A172 (cell line): ENCODE results near the gene TPPP3. TPM values are rescaled to one million over a fixed set of nuclear protein-coding genes. Genes with fewer than 3 reads are reported as not detected.

ENCODE experiments used
- DNase-seq: peaks from one replicate; pipeline ENCODE4 v3.0.0-alpha.2; 2015; ENCODE audit warnings: low spot score
- total RNA-seq: library from RNA; depleted of rRNA; stranded (reverse); fragments of >200 nt; shearing (Covaris generic); gene quantifications from 2 replicates; pipeline ENCODE4 v1.2.3, GENCODE V29; 2014

Gene TPPP3
- total RNA-seq, 1 experiment from 2014 or later: 0.31 TPM

DNA sequence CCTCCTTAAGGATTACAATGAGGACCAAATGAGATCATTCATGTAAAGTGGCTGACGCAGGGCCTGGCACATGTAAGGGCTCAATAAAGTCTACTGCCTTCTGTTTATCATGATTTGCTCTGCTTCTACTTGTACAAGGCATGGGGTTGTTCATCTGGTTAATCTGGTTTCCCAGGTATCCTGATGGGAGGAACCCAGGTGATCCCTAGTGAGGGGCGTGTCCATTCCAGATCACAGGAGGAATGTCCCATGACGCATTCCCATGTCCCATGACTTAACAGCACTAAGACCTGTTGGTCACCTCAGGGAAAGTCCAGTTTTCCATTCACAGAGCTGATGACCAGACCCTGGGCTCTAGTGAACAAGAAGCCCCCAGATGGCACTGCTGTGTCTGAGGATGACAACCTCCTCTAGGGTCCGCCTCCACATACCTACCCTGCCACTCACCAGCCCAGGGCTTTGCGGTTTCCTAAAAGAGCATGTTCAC, 11.5 kb upstream of the TPPP3 start:
- DNase-seq: no peak

DNA sequence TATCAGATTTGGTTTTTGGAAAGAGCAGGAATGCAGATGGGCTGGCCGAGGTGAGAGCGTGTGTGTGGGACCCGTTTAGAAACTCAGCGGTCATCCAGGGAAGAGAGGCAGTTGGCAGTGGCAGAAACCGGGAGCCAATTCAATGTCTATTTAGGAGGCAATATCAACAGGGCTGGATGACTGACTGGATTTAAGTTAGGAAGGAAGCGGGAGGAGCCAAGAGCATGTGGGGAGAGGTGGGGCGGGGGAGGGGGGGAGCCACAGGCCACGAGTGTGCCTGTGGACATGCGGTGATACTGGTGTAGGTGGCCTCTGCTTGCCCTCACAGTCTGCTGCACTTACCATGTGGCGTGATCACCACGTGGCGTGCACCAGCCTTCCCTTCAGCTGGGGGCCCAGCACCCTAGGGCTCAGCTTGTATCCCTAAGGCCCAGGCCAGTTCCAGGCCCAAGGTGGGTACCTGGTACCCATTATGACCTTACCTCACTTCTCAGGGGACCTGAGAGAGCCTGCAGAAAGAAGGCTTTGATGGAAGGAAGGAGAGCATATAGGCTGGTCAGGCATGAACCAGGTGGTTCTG, 10.8 kb upstream of the TPPP3 start:
- DNase-seq: no peak

DNA sequence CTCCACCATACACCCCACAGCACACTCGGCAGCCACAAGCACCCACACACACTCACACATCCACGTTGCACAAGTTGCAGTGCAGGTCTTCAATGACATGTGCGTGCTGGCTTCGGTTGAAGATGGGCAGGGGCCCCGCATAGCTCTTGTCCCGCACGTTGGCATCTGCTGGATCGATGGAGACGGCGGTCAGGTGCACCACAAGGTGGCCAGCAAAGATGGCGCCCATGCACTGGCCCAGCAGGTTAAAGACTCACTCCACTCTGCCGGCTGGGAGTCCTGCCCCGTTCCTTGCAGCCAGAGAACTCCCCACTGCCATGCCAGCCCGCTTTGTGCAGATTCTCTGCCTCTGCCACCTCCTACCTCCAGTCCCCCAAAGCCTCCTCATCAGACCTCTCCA, 7.6 kb upstream of the TPPP3 start:
- DNase-seq: no peak

DNA sequence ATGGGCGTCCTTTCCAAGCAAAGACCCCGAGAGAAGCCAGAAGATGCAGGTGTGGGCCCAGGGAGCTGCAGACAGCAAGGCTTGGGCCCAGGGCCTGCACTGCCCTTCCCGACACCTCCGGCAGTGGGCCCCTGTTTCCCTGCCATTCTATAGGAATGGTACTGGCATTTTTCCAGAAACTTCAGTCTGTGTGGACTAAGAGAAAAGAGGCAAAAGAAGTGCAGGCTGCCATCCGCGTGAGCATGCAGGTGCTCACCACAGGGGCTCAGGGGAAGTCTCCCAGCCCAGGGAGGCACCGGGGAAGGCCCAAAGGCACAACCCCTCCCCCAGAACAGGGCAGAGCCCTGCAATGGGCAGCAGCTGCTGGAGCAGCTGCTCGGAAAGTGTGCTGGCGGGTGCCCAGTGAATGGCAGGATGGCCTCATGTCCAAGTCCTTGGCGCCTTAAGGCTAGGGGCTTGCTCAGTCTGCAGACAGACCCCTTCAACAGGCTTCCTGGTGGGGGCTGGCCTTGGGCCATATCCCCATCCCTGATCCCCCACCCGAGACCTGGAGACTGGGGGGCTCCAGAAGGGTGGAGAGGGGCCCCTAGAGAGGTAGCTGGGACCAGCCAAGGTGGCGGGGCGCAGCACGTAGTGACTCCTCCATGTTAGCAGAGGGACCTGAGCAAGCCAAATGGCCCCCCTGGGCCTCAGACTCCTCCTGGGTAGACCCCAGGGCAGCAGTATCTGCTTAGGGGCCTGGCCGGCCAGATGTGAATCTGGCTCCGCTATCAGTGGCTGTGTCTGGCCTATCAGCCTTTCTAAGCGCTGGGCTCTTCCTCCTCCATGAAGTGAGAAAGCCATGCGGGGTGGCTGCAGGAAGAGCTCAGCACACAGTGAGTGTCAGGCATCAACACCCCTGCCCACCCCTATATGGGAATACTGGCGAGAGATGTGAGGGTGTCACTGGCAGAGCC, 6.7 kb upstream of the TPPP3 start:
- no peak for DNase-seq

DNA sequence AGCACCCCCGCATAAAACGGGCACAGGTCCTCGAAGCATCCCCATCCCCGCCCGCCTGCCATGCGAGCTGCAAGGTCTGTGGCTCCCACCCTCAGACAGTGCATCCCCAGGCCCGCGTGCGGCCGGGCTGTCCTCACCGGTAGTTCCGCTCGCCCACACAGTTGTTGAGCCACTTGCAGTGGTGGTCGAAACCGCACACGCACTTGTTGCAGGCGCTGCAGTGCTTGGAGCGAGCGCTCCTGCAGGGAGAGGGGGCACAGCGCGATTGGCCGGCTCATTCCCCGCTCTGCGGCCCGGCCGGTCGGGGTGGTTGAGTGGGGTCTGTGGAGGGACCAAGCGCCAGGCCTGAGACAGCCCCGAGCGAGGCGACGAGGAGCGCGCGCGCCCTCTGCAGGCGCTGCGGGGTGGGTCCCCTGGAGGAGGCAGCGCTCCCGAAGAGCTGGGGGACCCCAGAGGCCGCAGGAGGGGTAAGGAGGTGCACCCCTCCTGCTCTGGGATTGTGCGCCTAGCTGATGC, 6.0 kb upstream of the TPPP3 start:
- DNase-seq: no peak

DNA sequence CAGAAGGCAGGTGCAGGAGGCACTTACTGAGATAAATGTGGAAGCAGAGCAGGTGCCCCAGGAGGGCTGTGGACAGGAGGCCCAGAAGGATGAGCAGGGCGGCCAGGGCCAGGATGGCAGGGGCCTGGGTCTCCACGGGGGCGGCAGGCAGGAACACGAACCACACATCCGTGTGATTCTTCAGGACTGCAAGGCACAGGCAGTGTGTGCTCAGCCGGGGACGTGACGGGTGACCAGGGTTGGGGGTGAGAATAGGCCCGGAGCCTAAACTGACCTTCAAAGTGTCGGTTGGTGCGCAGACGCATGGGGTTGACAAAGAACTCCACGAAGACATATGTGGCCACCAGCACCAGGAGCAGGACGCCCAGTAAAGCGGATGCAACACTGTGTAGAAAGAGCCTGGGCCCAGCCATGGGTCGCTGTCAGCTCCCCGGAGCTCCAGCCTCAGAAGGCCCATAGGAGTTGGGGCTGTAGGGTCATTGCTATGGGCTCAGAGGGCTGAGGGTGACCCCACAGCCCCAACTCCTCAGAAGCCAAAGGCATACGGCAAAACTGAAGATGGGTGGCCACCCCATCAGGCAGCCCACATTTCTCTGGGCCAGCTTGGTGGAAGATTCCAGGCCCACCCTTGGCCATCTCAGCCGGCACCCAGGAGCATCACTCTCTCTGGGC, 5.4 kb upstream of the TPPP3 start:
- no peak for DNase-seq

DNA sequence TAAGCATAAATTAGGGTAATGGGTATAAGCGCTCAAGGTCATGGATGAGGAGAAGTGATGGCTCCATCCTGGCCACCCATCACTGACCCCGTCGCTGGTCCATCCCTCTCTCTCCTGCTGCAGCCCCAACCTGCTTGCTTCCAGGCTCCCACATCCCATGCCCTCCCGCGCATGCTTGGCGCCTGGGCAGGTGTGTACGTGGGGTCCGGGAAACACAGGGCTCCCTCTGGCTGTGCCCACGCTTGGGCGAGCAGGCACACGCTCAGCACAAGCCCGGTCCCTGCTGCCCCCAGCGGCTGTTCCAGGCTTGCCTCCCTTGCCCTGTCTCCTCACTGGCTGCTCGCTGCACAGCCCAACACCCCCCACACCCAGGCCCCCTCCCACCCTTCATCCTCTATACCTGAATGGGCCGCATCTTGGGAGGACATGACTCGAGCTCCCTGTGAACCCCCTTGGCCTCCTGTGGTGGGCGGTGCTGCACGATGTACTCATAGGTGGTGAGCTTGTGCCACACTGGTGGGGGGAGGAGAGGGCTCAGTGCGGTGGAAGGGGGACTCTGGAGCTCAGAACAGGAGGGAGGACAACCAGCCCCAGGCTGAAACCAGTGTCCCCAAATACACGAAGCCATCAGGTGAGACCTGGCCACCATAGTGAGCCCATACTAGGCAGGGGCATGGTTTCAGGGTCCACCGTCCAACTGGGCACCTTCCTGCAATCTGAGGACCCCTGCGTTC, 4.7 kb upstream of the TPPP3 start:
- no peak for DNase-seq

DNA sequence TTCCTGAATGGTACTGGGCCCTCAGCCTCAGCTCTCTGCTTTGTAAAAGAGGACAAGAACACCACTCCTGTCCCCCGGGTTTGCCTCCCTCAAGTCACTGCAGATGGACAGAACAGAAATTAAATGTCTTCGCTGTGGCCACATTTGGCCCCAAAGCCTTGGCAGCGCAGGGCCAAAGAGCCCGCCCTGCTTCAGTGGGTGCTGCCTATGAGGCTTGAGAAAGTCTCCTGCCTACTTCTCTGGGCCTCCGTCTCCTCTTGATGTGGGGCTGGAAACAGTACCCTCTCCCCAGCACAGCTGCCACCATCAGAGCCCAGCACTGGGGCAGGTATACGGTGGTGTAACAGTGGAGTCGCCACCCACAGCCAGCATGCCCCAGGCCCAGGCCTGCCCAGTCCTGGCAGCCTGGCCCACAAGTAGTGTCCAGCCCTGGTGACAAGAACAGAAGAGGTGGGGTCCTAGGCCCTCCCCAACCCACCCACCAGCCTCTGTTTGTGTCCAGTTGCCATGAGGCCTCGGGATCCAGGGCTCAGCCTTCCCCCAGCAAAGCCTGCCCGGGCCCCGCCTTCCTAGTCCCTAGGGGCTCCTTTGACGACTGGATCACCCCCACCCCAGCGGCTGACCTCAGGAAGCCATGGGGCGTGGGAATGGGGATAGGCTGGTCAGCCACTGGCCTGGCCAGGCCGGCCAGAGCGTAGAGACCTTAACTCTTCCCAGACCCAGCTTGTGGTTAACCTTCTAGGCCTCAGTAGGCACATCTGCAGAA, 3.9 kb upstream of the TPPP3 start:
- no peak for DNase-seq

DNA sequence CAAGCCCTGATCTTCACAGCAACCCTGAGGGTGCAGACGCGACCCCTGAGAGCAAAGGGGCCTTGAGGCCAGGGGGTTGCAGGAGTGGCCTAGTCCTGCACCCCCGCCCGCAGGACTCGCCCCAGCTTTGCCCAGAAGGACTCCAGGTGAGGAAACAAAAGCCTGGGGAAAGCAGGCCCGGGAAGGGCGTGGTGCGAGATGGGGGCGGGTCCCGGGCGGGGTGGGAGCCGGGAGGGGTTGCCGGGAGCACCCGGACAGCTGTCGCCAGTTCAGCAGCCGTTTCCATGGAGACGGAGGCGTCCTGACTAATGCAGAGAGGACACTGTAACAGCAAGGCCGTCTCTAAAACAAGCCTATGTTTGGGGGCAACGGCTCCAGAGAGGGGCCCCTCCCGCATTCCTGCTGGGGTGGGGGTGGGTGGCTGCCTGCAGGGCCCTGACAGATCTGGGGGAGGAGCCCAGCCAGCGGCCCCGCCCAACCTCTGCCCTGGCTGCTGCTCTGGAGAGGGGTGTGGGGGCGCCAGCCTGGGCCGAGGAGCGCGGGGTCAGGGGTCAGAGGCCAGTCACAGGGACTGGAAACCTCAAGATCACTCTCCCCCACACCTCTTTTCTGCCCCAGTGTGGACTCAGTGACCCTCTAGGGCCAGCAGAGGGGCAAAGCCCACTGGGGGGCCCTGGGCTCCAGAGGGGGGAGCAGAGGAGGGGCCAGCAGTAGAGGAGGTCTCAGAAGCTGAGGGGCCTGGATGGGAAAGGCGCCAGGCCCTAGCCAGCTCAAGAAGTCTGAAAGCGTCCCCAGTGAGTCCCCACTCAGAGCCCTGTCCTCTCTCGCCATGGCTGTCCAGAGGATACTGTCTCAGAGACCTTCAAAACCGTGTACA, 3.1 kb upstream of the TPPP3 start:
- peak; percentile 85 for DNase-seq

DNA sequence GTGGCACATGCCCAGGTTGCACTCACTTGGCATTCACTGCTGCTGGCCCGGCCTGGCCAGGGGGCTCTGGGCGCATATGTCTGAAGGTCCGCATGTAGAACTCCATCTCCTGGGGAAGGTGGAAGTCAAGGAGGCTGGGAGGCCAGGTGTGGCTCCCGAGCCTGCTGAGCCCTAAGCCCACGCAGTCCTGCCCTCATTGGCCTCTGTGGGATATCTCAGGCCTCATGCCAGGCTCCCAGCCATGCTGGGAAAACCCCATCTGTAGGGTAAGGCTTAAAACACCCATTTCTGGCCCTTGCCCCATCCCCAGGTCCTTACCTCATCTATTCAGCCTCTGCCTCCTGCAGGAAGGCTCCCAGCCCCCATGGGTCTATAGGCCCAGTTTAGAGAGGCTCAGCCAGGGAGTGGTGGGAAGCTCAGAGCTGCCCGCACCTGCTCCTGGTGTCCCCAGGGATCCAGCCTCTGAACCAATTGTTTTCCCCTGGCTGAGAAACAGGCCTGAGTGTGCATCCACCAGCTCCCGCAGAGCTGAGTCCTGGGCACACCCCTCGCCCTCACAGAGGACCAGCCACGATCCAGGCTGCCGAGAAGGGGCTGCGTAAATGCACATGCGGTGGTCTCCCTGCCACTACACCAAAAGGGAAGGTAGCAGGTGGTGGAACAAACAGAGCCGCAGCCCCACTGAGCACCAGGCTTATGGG, 2.3 kb upstream of the TPPP3 start:
- DNase-seq: peak; percentile 31

DNA sequence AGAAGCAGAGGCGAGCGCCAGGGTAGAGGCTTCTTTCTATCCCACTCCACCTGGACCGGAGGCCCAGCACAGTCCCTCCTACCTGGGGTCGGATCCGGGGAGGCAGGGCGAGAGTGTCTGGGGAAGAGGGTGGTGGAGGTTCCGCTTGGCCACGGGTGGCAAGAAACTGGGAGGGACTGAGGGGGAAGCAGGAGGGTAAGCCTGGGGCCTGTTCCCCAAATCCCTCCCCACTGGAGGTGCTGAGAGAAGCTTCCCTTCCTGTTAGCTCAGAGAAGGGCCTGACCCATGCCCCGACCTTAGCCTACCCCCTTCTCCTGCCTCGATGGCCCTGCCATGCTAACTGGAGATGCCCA, 1.8 kb upstream of the TPPP3 start:
- DNase-seq: no peak

DNA sequence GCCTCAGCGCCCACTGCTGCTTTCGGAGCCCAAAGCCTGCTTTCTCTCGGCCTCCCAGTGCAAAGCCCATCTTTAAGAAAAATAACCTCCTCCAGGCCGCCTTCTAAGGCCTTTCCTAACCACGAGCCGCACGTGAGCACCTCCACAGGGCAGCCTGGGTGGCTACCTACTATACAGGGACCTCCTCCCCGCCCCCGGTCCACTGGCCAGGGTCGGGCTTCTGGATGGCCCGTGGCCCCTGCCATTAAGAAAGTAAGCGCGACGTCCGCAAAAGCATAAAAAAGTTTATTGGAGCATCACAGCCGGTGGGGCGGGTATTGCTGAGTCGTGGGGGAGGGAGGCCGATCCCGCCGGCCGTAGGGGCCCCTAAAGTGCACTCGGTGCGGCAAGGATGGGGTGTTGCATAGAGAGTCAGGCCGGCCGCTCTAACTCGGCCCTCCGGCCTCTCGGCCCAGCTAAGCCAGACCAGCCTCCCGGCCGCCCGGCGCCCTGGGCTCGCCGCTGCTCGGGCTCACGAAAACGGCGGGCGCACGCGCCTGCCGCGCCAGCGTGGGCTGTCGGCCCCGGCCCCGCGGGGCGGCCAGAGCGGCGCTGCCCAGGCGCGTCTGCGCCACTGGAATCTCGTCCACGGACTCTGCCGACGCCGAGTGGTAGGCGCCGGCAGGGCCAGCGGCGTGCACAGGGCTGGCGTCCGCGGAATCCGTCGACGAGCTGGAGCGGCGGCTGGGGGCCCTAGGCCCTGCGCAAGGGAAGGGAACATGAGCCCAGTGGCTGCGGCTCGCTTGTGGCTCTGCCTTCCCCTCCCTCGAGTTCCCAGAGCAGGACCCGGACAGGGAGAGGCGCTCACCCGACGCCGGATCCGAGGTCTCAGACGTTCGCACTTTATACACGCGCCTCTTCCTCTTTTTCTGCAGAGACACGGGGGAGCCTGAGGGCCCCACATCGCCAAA, 1.1 kb upstream of the TPPP3 start:
- DNase-seq: no peak

DNA sequence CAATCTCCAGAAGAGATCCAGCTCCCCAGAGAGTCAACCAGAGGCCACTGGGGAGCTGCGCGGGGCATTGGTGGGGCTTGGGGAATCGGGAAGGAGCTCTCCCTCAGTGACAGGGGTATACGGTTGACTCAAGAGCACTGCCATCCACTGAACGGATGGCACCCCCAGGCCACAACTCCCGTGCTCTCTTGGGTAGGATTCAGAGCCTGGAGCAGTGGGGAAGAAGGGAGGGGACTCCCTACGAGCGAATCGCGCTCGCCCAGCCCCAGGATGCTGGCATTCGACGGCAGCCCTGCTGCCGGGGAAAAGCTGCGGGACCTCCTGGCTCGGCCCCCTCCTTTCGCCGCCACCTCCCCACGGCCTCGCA, 473 bp upstream of the TPPP3 start:
- no peak for DNase-seq

DNA sequence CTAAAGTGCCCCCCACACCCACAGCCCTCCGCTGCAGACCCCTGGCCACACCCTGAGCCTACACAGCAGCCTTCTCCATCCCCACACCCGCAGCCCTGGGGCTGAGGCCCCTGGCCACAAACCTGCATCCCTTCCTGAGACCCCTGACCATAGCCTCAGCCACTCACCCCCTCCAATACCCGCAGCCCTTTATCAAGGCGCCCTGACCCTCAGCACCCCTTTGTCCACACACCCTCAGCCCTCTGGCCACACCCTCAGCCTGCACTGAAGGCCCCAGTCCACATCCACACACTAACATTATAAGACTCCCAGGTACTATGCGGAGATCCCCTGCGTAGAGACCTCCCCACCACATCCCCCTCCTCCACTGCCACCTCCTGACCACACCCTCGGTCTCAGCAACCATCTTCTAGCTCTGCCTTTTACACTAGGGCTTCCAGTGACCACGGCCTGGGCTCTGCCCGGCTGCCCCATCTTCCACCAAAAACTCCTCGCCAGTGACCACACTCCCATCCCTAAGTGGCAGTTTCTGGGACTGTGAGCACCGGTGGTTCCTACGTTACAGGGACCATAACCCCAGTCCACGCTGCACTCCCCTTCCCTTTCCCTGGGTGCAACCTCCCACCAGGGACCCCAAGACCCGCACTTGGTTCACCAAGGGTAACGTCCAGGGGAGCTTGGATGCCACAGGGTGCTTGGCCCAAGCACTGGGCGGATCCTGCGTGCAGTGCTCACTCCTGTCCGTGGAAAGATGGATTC, 818 bp downstream of the TPPP3 start:
- no peak for DNase-seq

DNA sequence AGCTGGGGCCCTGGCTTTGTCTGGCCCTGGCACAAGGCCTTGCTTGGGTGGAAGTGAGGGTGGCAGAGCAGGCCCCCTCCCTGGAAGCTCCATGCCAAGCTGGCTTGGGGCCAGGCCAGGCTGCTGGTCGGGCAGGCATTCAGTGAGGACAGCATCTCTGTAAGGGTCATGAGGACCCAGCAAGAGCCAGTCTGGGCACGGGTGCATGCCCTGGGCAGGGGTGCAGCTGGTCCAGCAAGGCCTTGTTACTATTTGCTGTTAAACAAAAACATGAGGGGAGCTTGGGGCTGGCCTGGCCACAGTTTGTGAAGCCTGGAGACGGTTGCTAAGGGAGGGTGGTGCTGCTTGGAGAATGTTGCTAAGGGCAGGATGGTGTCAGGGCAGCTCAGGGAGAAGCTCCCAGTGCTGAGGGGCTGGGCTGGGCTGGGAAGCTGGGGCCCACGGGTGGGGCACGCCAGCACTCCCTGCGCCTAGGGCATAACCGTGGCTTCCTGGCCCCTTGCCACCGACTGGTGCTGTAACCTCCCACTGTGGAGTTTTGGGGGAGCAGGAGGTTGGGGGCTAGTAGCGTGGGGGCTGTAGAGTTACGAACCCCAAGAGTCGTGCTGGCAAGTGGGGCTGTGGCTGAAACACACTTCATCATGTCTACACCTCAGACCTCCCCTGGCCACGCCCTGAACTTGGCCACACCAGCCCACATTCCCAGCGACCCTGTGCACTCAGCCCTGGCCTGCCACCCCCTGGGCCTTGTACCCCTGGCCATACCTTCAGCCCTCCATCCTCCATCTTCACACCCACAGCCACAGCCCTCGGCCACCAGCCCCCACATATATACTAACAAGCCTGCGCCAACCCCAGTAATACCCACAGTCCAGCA, 1.6 kb downstream of the TPPP3 start:
- no peak for DNase-seq

DNA sequence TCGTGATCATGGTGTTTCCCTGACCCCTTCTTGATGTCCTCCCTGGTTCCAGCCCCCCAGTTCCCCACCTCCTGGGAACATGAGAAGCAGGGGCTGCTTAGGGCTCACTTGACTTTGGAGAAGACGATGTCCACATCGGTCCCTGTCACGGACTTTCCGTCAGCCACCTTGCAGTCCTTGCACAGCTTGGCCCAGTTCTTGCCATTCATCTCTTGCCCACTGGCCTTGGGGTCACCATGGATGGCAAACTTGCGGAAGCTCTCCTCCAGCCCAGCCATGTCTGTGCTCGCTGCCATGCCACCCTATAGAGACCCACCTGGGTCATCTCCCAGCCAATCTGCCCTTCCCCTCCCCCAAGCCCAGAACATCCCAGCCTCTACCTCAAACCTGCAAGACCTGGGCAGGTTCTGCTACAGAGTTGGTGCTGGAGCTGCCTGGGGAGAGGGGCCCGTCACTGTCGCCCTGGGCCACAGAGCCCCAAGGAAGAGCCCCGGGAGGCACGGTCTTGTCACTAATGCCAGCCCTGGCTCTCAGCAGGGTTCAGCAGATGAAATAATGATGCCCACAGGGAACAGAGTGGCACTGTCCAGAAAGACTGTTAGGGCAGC, 2.4 kb downstream of the TPPP3 start:
- no peak for DNase-seq
